Inferior parietal cortex (tissue), 1 donor: ENCODE measurements around the gene STAM2.
"Not testable (repeated sequence)": the region's sequence is repeated elsewhere in the genome, so short reads cannot be mapped to it uniquely, and the experiment has no call there.

ENCODE experiments used
- DNase-seq: peaks from one replicate; pipeline ENCODE4 v3.0.0-alpha.2; 2016; ENCODE audit errors: extremely low spot score

STAM2 gene

GRCh38 chr2:152172201-152172785 is 3.3 kb downstream of the STAM2 start:
- DNase-seq: not testable (repeated sequence)

GRCh38 chr2:152171718-152172117 is 3.8 kb downstream of the STAM2 start:
- DNase-seq: no peak

DNA sequence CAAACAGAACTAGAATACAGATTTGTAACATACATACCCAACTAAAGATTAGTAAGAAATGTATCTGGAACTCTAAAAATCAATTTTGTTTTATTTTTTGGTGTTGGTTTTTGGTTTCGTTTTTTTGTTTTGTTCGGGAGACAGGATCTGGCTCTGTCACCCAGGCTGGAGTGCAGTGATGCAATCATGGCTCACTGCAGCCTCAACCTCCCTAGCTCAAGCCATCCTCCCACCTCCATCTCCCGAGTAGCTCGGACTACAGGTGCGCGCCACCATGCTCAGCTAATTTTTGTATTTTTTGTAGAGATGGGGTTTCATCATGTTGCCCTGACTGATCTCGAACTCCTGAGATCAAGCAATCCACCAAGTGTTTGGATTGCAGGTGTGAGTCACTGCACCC is 6.4 kb downstream of the STAM2 start:
- DNase-seq: not testable (repeated sequence)

GRCh38 chr2:152167470-152167869 is 8.1 kb downstream of the STAM2 start:
- DNase-seq: not testable (repeated sequence)

DNA sequence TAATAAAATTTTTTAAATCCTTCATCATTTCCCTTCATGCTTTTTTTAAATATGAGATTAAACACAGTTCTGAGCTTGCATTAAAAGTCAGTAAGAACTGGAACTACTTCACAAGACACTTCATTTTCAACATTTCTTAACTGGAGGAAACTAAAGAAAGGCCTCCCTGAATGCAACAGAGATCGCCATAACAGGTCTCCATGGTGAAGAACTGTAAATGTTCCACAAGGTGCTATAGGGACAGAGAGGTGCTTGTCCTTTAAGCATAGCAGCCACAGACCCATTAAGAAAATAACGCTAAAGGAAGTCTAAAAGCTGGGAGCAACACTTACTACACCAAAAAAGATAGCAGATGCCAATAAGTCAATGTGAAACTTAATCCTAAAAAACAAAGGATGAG is 8.5 kb downstream of the STAM2 start:
- no peak for DNase-seq

DNA sequence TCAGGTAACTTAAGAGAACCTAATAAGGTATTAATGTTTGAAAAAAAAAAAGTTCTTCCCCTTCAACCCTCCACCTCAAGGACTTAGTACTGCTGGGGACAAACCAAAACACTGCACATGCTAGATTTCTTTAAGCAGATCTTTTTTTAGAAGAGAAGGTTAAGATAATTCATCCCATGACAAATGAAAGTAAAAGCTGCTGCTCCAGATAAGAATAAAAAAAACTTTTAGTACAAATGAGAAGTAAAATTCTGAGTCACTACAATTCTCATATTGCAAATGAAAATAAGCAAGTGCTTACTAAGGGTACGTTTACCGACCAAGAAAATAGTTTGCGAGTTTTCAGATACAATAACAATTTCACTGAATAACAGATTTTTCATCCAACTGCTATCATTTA is 8.9 kb downstream of the STAM2 start:
- DNase-seq: no peak

DNA sequence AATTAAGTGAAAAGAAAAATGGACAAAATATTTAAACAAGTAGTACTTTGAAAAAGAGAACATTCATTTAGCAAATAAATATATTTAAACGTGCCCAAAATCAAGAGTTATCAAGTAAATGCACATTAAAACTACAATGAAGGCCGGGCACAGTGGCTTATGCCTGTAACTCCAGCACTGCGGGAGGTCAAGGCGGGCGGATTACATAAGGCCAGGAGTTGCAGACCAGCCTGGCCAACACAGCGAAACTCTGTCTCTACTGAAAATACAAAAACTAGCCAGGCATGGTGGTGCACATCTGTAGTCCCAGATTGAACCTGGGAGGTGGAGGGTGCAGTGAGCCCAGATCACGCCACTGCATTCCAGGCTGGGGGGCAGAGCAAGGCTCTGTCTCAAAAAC is 9.8 kb downstream of the STAM2 start:
- DNase-seq: no peak

DNA sequence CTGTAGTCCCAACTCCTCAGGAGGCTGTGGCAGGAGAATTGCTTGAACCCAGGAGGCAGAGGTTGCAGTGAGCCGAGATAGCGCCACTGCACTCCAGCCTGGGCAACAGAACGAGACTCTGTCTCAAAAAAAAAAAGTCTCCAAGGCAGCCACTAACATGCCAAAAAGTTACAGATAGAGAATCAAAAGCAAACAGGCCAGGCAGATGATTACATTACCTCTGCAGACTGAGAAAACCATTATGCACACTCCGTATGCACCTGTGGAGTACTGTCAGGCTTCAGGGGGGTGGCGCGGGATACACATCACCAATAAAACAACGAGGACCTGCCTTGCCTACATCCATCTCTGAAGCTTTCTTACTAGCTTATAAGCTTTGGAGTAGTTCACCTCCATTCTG is 10.3 kb downstream of the STAM2 start:
- no peak for DNase-seq

DNA sequence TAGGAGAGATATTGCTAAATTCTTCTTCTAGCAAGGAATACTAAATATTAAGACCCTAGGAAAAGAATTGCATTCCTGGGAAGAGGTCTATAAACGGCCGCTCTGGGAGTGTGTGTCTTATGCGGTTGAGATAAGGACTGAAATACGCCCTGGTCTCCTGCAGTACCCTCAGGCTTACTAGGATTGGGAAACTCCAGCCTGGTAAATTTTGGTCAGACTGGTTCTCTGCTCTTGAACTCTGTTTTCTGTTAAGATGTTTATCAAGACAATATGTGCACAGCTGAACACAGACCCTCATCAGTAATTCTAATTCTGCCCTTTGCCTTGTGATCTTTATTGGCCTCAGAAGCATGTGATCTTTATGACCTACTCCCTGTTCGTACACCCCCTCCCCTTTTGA is 11.9 kb downstream of the STAM2 start:
- not testable (repeated sequence) for DNase-seq

GRCh38 chr2:152162141-152162540 is 13.4 kb downstream of the STAM2 start:
- DNase-seq: no peak

GRCh38 chr2:152161598-152161997 is 14.0 kb downstream of the STAM2 start:
- DNase-seq: no peak

- DNase-seq: not testable (repeated sequence)
Observed at GRCh38 chr2:152160378-152160777, 15.2 kb downstream of the STAM2 start.

- no peak for DNase-seq
Observed at GRCh38 chr2:152157253-152157652, 18.3 kb downstream of the STAM2 start.

- DNase-seq: no peak
Observed at GRCh38 chr2:152155209-152155608, 20.4 kb downstream of the STAM2 start.

DNA sequence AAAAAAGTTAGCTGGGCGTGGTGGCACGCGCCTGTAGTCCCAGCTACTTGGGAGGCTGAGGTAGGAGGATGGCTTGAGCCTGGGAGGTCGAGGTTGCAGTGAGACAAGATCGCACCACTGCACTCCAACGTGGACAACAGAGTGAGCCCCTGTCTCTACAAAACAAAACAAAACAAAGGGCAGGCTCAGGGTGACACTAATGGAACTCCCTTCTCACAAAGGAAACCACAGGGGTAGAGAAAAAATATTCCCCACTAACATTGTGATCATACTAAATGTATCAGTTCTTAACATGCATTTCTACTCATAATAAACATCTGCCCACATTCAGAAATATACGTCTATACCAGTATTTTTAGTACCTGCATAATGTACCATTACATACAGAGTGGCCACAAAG is 21.1 kb downstream of the STAM2 start:
- no peak for DNase-seq

DNA sequence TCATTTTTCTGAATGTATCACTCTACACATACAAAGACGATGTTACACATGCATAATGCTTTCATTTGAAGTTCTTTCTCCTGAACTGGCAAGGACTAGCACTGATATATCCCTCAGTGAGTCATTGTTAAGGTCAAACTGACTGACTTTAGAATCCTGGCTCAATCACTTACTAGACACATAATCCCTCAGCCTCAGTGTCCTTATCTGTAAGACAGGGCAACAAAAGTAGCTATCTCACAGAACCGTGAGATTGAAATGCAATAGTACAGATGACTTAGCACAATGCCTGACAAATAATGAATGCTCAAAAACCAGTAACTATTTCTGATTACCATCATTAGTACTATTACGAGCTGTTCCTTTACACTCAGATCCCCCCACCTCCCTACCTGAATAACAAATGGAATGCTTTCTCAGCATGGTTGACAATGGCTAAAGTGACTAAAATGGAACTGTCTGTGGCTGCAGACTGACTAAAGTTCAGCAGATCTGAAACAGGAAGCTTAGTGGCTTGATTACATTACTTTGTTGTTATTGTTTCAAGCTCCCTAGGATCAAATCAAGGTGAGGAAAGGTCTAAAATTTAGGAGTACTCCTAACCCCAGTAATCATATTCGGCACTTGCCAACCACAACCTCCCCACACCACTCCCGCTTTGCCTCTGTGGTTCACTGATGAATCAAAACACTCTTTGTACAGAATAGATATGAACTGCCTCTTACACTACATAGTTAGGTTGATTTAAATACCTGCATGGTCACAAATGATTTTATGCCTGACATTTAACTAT is 40.9 kb downstream of the STAM2 start:
- DNase-seq: no peak

- DNase-seq: no peak
Observed at GRCh38 chr2:152132306-152132705, 43.3 kb downstream of the STAM2 start.

- DNase-seq: no peak
Observed at GRCh38 chr2:152127628-152128027, 47.9 kb downstream of the STAM2 start.

DNA sequence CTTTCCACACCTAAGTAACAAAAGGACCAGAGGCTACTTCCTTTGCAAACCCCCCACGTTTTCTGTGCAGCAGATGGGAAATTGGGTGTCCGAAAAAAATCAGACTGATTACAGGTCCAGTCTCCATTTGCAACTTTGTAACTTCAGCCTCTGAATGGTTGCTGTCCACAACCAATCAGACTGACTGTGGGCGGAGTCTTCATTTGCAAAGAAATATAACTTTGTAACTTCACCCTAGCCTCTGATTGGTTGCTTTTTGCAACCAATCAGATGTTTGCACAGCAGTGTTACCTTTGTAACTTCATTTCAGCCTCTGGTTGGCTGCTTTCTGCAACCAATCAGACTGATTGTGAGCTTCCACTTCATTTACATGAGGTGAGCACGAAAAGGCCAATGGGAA is 48.9 kb downstream of the STAM2 start:
- DNase-seq: no peak

DNA sequence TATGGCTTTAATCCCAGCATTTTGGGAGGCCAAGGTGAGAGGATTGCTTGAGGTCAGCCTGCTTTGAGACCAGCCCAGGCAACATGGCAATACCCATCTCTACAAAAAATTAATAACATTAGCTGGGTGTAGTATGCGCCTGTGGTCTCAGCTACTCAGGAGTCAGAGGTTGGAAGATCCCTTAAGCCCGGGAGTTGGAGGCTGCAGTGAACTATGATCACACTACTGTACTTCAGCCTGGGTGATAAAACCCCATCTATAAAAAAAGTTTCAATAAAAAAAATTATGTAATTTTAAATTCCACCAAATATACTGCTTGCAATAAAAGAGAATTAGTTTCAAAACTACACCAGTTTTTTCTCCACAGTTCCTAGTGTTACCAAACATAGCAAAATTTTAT is 53.4 kb downstream of the STAM2 start:
- no peak for DNase-seq

GRCh38 chr2:152120430-152120829 is 55.1 kb downstream of the STAM2 start:
- DNase-seq: no peak

DNA sequence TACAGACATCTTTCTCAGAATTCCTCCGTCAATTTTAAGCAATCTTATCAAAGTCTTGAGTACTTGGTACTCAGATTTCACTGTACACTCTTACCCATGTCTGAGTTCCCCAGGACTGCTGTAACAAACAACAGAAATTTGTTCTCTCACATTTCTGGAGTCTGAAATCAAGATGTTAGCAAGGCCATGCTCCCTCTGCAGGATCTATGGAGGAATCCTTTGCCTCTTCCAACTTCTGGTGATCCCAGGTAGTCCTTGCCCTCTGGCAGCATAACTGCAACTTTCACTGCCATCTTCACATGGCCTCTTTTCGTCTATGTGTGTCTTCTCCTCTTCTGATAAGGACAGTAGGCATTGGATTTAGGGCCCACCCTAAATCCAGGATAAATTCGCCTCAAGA is 59.6 kb downstream of the STAM2 start:
- no peak for DNase-seq

GRCh38 chr2:152114366-152114765 is 61.2 kb downstream of the STAM2 start:
- no peak for DNase-seq

- DNase-seq: not testable (repeated sequence)
Observed at GRCh38 chr2:152107140-152107539, 68.4 kb downstream of the STAM2 start.
